HS-5 (cell line): ENCODE measurements around the gene PGAP6.
"Not testable (repeated sequence)": the region's sequence is repeated elsewhere in the genome, so short reads cannot be mapped to it uniquely, and the experiment has no call there.

Source experiments
- DNase-seq: peaks from one replicate; pipeline ENCODE4 v3.0.0-alpha.2; 2012; ENCODE audit warnings: low read depth

PGAP6 gene

DNA sequence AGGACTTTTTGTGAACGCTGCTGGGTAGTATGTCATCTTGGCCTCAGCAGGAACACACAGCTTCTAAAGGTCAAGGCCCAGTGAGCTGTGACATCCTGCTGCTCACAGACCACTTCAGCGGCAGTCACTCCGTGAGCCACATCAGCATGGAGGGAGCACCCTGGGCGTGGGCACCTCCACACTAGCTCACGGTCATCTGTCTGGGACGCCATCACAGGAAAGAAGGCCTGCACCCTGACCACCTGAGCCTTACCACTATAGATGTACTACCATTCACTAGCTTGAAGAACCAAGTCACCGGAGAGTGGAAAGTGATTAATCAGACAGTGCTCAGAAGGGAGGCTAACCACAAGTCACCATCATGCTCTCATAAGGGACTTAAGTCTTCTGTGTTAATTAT, 32.6 kb downstream of the PGAP6 start:
- no peak for DNase-seq

DNA sequence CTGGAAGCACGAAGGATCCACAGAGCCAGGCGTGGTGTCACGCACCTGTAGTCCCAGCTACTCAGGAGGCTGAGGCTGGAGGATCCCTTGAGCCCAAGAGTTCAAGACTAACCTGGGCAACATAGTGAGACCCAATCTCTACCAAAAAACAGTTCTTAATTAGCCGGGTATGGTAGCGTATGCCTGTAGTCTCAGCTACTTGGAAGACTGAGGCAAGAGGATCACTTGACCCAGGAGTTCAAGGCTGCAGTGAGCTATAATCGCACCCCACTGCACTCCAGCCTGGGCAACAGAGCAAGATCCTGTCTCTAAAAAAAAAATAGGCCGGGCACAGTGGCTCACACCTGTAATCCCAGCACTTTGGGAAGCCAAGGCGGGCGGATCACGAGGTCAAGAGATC, 33.3 kb downstream of the PGAP6 start:
- not testable (repeated sequence) for DNase-seq

DNA sequence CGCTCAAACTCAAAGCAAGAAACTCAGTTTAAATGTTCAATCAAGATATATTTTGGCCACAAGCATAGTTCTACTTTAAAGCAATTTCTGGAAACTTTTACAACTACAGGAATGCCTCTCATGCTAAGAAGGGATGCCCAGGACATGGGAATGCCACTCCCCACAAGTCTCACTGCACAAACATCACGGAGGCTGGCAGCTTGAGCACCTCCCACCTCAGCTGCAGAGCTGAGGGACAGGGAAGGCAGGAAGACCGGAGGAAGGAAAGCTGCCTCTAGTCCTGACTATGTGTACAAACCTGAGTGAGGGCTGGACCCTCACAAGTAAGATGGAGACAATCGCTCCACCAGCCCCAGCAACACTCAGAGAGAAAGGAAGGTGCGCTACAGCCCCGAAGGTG, 34.6 kb downstream of the PGAP6 start:
- no peak for DNase-seq

DNA sequence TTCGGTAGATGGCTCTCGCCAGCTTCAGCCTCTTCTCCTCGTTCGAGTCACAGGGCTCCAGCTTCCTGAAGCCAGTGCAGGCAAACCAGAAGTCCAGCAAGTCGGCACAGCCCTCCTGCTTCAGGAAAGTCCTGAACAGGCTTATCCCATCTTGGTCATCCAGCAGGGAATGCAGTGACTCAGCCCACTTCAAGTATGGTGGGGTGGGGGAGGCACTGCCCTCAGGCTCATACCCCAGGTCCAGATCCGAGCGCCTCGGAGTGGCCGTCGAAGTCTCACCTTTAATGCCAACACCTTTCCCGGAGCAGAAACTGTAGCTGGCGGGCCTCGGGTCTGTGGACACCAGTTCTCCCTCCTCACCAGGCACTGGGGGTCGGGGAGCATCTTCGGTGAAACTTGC, 35.2 kb downstream of the PGAP6 start:
- no peak for DNase-seq

DNA sequence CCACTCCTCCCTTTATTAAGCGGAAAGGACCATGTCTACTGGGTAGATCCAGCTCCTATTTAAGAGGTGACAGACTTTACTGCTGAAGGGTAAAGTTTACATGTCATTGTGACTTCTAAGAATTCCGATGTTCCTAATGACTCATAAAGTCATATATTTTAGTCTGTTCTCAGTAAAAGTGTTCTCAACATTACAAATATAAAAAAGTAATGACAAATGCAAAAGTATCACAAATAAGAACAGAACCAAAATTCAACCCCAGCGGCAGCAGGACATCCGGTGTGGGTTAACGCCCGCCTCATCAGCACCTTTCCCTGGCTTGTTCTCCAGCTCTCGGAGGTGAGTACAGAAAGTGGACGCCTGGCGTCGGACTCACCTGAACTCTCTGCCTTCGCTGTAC, 36.0 kb downstream of the PGAP6 start:
- no peak for DNase-seq

DNA sequence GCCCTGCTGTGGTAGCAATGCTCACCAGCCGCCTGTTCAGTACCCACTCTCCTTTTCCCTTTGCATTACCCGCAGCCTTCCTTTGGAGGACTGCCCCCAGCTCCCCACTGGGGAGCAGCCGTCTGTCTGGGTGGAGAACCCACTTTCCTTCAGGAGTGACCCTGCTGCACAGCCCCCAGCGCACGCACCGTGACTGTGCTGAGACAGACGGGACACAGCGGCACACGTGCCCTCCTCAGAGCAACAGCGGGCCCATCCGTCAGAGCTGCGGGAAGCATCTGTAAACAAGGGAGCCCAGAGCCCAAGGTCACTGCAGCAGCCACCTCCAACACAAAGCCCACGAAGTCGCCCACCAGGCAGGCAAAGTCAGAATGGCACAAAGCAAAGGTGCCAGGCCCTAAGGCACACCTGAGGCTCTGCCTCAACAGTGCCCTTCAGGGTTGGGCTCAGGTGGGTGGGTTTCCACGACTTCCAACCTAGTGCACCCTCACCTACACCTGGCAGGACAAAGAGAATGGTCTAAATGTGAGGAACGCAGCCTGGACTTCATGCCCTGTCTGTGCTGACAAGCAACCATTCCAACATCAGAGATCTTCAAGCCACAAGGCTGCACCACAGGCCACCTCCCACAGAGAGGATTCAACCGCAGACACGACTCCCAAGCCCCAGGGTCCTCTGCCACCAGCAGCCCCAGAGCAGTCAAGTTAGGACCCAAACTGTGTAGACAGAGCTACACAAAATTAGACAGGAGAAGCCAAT, 39.1 kb downstream of the PGAP6 start:
- no peak for DNase-seq

DNA sequence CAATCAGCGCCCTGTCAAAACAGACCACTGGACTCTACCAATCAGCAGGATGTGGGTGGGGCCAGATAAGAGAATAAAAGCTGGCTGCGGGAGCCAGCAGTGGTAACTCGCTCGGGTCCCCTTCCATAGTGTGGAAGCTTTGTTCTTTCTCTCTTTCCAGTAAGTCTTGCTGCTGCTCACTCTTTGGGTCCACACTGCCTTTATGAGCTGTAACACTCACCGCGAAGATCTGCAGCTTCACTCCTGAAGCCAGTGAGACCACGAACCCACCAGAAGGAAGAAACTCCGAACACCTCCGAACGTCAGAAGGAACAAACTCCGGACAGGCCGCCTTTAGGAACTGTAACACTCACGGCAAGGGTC, 39.8 kb downstream of the PGAP6 start:
- not testable (repeated sequence) for DNase-seq

DNA sequence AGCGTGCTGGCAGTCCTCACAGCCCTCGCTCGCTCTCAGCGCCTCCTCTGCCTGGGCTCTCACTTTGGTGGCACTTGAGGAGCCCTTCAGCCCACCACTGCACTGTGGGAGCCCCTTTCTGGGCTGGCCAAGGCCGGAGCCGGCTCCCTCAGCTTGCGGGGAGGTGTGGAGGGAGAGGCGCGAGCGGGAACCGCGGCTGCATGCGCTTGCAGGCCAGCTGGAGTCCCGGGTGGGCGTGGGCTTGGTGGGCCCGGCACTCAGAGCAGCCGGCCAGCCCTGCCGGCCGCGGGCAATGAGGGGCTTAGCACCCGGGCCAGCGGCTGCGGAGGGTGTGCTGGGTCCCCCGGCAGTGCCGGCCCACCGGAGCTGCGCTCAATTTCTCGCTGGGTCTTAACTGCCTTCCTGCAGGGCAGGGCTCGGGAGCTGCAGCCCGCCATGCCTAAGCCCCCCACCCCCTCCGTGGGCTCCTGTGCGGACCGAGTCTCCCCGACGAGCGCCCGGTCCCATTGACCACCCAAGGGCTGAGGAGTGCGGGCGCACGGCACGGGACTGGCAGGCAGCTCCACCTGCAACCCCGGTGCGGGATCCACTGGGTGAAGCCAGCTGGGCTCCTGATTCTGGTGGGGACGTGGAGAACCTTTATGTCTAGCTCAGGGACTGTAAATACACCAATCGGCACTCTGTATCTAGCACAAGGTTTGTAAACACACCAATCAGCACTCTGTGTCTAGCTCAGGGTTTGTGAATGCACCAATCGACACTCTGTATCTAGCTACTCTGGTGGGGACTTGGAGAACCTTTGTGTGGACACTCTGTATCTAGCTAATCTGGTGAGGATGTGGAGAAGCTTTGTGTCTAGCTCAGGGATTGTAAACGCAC, 40.4 kb downstream of the PGAP6 start:
- DNase-seq = not testable (repeated sequence)

DNA sequence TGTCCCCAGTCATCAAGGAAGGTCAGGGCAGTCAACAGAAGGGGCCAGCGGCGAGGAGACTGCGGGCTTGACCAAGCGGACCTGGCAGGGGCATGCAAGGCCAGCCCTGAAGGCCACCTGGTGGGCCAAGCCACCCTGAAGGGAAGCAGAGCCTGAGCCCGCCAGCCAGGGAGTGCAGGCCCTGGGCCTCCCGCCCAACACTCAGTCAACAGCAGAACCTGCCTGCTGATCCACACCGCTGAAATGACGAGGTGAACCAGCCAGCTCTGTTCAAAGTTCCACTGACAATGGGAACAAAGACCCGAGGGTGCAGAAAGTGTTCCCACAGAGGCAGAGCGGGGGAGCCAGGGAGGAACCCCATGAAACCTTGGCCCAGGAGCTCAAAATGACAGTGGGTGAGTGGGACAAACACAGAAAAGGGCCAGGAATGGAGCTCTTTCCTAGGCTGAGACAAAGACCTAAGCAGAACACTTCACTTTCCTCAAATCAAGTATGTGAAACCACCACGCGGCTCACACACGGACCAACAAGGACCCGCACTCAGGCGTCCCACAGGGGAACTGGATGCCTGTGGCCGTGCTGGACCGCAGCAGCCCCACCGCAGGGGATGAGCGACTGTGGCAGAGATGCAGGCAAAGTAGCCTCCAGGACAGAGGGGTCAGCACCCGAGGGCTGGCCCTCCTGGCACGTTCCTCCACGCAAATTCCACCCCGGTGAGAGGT, 41.2 kb downstream of the PGAP6 start:
- DNase-seq = no peak

DNA sequence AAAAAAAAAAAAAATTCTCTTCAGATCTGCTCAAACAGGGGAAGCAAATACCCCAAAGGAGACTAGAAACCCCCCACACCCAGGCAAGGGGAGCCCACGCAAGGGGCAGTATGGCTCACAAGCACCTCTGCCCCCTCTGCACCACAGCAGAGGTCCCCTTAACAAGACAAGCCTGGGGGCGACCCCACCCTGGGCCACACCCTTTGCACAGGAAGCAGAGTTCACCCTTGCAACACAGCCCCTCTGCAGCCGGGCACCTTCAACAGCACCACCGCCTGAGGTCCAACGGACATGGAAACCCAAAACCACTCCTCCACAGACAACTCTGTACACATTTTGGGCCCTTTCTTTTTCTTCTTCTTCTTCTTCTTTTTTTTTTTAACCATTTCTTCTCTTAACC, 42.1 kb downstream of the PGAP6 start:
- no peak for DNase-seq

DNA sequence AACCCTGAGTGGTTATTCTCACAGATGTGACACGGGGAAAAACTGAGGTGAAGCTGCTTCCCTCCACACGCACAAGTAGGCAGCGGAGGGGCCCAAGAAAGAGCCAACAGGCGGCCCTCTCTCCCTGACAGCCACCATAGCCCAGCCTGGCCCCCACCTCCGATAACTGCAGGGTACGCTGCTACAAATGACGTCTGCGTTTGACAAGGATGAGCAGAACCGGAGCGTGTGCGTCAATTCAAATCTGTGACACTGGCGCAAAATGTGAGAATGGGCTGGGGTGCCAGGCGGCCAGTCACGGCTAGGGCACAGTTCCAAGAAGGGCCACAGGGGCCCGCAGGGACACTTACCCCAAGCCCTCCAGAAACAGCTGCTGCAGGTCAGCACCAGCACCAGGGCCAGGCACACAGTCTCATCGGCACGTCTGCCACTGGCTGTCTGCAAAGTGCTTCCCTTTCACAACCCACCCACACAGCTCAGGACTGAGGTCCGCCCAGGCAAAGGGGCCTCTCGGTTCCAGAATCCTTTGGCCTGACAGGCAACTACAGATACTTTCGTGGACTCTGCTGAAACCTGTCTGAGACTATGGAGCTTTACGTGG, 43.7 kb downstream of the PGAP6 start:
- DNase-seq = no peak

DNA sequence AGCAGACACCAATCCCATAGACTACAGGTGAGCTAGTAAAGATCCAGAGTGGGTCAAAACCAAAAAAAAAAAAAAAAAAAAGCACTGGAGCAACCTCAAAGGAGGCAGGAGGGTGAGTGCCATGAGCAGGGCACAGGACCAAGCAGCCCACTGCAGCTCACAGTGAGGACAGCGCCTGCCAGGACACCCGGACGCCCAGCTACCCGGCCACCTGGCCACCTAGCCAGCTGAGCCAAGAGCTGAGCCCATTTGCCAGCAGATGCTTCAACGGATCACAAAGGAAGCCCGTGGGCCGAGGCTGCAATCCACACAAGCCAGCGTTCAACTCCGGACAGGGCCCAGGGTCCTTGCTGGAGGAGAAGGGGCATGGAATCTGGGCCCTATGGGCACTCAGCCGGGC, 44.3 kb downstream of the PGAP6 start:
- no peak for DNase-seq

DNA sequence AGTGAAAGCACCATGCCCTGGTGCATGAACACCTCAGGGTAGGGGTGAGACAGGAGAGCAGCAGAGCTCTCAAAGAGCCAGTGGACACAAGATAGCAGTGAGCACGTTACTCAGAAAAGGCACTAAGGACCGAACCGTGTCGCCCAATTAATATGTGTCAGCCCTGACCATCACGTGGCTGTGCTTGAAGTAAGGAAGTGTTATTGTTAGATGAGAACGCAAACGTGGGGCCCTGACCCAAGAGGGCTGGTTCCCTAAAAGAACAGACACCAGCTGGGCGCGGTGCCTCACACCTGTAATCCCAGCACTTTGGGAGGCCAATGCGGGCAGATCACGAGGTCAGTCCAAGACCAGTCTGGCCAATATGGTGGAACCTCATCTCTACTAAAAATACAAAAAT, 45.5 kb downstream of the PGAP6 start:
- no peak for DNase-seq

DNA sequence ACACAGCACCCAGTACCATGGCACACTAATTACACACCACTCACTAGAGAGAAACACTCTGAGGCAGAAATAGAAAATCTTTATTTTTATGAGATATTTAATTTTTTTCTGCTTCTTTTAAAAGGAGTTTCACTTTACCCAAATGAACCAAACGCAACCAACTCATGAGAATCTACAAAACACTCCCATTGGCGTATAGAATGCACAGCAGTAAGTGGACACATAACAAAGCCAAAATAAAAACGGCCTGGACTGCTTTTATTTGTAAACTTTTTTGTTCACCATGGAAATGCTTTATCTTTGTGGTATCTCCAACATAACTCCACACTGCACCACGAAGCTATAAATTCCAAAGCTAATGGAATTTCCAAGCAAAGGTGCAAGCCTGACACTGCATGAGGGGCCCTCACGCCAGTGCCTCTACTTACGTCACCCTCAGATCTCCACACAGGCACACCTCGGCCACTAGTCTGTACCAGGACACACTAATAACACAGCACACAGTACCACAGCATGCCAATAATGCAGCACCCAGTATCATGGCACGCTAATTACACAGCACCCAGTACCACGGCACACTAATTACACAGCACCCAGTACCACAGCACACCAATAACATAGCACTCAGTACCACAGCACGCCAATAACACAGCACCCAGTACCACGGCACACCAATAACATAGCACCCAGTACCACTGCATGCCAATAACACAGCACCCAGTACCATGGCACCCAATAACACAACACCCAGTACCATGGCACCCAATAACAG, 46.7 kb downstream of the PGAP6 start:
- not testable (repeated sequence) for DNase-seq

DNA sequence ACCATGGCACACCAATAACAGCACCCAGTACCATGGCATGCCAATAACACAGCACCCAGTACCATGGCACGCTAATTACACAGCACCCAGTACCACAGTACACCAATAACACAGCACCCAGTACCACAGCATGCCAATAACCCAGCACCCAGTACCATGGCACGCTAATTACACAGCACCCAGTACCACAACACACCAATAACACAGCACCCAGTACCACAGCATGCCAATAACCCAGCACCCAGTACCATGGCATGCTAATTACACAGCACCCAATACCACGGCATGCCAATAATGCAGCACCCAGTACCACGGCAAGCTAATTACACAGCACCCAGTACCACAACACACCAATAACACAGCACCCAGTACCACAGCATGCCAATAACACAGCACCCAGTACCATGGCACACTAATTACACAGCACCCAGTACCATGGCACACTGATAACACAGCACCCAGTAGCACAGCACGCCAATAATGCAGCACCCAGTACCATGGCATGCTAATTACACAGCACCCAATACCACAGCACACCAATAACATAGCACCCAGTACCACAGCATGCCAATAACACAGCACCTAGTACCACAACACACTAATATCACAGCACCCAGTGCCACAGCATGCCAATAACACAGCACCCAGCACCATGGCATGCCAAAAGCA, 47.5 kb downstream of the PGAP6 start:
- not testable (repeated sequence) for DNase-seq

DNA sequence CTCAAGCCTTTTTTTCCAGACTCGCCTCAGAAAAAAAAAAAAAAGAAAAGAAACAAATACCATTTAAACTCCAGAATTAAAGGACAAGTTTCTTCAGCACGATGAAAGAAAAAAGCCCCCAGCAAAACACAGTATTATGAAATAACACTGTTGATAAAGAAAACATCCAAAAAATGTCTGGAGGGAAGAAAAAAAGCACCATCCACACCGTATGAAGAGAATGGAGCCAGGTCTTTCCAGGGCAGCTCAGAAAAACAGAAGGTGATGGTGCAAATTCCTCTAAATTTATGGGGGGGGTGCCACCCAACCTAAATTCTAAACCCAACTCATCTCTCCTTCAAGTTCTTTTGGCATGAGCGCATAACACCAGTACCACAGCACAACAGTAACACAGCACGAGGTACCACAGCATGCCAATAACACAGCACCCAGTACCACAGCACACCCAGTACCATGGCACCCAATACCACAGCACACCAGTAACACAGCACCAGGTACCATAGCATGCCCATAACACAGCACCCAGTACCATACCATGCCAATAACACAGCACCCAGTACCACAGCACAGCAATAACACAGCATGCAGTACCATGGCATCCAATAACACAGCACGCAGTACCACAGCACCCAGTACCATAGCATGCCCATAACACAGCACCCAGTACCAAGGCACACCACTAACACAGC, 48.2 kb downstream of the PGAP6 start:
- DNase-seq = no peak

DNA sequence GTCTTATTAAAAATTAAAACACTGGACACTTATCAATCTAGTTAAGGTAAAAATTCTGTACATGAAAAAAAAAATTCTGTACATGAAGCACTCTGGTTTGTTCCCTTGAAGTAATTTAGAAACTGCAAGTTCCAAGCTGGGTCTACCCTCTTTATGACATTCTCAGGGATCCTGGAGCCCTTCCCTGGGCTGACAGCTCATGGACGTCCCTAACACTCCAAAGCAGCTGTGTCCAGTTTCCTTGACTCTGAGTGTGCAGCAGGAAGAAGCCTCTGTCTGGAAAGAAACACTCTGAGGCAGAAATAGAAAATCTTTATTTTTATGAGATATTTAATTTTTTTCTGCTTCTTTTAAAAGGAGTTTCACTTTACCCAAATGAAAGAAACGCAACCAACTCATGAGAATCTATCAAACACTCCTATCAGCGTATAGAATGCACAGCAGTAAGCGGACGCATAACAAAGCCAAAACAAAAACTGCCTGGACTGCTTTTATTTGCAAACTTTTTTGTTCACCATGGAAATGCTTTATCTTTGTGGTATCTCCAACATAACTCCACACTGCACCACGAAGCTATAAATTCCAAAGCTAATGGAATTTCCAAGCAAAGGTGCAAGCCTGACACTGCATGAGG, 50.5 kb downstream of the PGAP6 start:
- DNase-seq = not testable (repeated sequence)

DNA sequence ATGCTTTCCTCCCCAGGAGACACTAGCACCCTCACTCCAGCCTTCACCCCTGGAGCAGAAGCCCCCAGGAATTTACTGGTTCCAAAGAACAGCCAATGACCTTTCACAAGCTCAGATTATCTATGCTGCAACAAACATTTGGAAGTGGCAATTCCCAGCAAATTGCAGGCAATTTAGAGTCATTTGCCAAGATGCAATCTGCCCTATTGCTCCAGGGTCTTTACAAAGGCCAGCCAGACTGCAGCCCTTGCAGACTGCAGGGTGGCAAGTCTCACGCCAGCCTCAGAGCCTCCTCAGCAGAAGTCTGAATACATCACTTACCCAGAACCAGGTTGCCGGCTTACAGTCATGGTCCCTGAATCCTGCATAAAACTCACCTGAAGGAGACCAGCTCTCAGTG, 51.0 kb downstream of the PGAP6 start:
- DNase-seq = no peak

DNA sequence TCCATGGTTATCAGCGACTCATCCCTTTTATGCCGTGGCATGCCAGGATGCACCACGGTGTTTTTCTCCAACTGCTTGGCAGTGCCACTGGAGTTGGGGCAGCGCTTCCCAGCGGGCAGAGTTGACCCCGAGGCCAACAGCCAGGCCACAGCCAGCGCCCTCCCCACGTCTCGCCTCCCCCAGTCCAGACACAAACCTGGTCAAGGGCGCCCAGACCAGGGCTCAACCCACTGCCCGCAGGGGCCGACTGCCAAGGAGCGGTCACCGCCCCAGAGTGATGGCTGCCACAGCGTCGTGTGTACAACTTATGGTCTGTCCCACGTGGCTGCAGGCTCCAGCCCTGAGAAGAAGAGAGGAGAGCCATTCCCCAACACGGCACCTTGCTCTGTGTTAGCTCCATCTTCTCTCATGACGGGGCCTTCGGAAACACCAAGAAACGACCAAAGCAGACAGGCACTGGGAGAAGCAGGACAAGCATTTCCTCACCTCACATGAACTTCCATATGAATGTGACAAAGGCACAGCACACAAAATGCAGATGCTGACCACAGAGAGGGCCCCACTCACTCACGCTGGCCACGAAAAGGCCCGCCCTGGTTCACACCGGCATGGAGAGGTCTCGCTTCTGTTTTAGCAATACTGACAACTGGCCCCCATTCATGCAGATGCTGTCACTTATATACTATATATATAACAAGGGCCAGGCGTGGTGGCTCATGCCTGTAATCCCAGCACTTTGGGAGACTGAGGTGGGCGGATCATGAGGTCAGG, 56.2 kb downstream of the PGAP6 start:
- no peak for DNase-seq
